HepG2 (cell line): ENCODE measurements around the gene ZNF526. TPM values are rescaled to one million over a fixed set of nuclear protein-coding genes. Genes with fewer than 3 reads are reported as not detected.
A peak's percentile ranks its signal among the peaks of the same experiment; 100 is the strongest.

Experiments
- ATF3 ChIP-seq: sonication (generic); formaldehyde crosslinking; IDR thresholded peaks from 2 replicates; pipeline ENCODE4 v1.4.0; 2020; ENCODE audit warnings: missing genetic modification reagents
- ATF7 ChIP-seq, 2 experiments: fragments of 450-650 bp in 1 of 2; sonication (generic) in 1 of 2; formaldehyde crosslinking in 1 of 2; IDR thresholded peaks; 2 replicates each; pipeline versions ENCODE4 v1.4.0 to v1.6.1; 2016 to 2020; ENCODE audit warnings: antibody characterized with exemption in 1 of 2, mild to moderate bottlenecking in 1 of 2, missing genetic modification reagents in 1 of 2
- CBX1 ChIP-seq: IDR thresholded peaks from one replicate; pipeline ENCODE4 v1.6.1; 2016; ENCODE audit warnings: antibody characterized with exemption, low read depth
- DMAP1 ChIP-seq: IDR thresholded peaks from 2 replicates; pipeline ENCODE4 v1.6.1; 2016
- EHMT2 ChIP-seq: fragments of 200-600 bp; sonication (generic); IDR thresholded peaks from 2 replicates; pipeline ENCODE4 v1.7.0; 2017; ENCODE audit warnings: antibody characterized with exemption, low read depth, low read length, borderline replicate concordance
- FOSL2 ChIP-seq: sonication (generic); formaldehyde crosslinking; IDR thresholded peaks from 2 replicates; pipeline ENCODE4 v1.4.0; 2020; ENCODE audit warnings: missing genetic modification reagents
- FOXM1 ChIP-seq: sonication (generic); formaldehyde crosslinking; IDR thresholded peaks from 2 replicates; pipeline ENCODE4 v1.5.0; 2020; ENCODE audit warnings: missing genetic modification reagents
- FOXO1 ChIP-seq: sonication (generic); formaldehyde crosslinking; IDR thresholded peaks from 2 replicates; pipeline ENCODE4 v1.4.0; 2020; ENCODE audit warnings: missing genetic modification reagents
- GLMP ChIP-seq: sonication (generic); formaldehyde crosslinking; IDR thresholded peaks from 2 replicates; pipeline ENCODE4 v1.9.0; 2021; ENCODE audit warnings: missing genetic modification reagents, mild to moderate bottlenecking, borderline replicate concordance
- HOXA3 ChIP-seq: sonication (generic); formaldehyde crosslinking; IDR thresholded peaks from 2 replicates; pipeline ENCODE4 v1.5.0; 2020; ENCODE audit warnings: missing genetic modification reagents
- JUN ChIP-seq: sonication (generic); formaldehyde crosslinking; IDR thresholded peaks from 2 replicates; pipeline ENCODE4 v1.4.0; 2020; ENCODE audit warnings: mild to moderate bottlenecking, missing genetic modification reagents
- KDM5A ChIP-seq: fragments of 200-600 bp; sonication (generic); IDR thresholded peaks from 2 replicates; pipeline ENCODE4 v1.7.0; 2018; ENCODE audit warnings: antibody characterized with exemption, mild to moderate bottlenecking, low read length, borderline replicate concordance
- RBM39 ChIP-seq: fragments of 200-400 bp; formaldehyde crosslinking; IDR thresholded peaks from one replicate; pipeline ENCODE4 v1.6.1; 2018; ENCODE audit warnings: antibody characterized with exemption, mild to moderate bottlenecking, low read depth, low read length; ENCODE audit not compliant: poor library complexity, severe bottlenecking
- SIN3A ChIP-seq: IDR thresholded peaks from 2 replicates; pipeline ENCODE4 v1.6.1; 2011; ENCODE audit warnings: low read depth, mild to moderate bottlenecking, control low read depth, low read length, borderline replicate concordance
- STAG1 ChIP-seq: sonication (generic); formaldehyde crosslinking; IDR thresholded peaks from 2 replicates; pipeline ENCODE4 v1.4.0; 2020; ENCODE audit warnings: missing genetic modification reagents
- THAP8 ChIP-seq: sonication (generic); formaldehyde crosslinking; IDR thresholded peaks from 2 replicates; pipeline ENCODE4 v1.5.1; 2020; ENCODE audit warnings: missing genetic modification reagents, mild to moderate bottlenecking, borderline replicate concordance
- ZFP90 ChIP-seq: sonication (generic); formaldehyde crosslinking; IDR thresholded peaks from 2 replicates; pipeline ENCODE4 v1.8.0; 2022; ENCODE audit warnings: missing genetic modification reagents, mild to moderate bottlenecking, inconsistent platforms, borderline replicate concordance
- ZNF101 ChIP-seq: sonication (generic); formaldehyde crosslinking; IDR thresholded peaks from 2 replicates; pipeline ENCODE4 v1.4.0; 2020; ENCODE audit warnings: mild to moderate bottlenecking, low read depth, missing genetic modification reagents, borderline replicate concordance
- ZNF292 ChIP-seq: sonication (generic); formaldehyde crosslinking; IDR thresholded peaks from 2 replicates; pipeline ENCODE4 v1.8.1; 2022; ENCODE audit warnings: mild to moderate bottlenecking, low read depth, missing genetic modification reagents, borderline replicate concordance
- ZNF354B ChIP-seq: sonication (generic); formaldehyde crosslinking; IDR thresholded peaks from 2 replicates; pipeline ENCODE4 v1.8.0; 2022; ENCODE audit warnings: mild to moderate bottlenecking, missing genetic modification reagents
- ZNF414 ChIP-seq: sonication (generic); formaldehyde crosslinking; IDR thresholded peaks from 2 replicates; pipeline ENCODE4 v1.5.0; 2020; ENCODE audit warnings: missing genetic modification reagents
- ZNF639 ChIP-seq: conservative IDR thresholded peaks from 2 replicates; pipeline ENCODE4 v1.6.1; 2018; ENCODE audit warnings: missing genetic modification reagents
- ZNF674 ChIP-seq: sonication (generic); formaldehyde crosslinking; IDR thresholded peaks from 2 replicates; pipeline ENCODE4 v1.5.0; 2020; ENCODE audit warnings: low read depth, mild to moderate bottlenecking, missing genetic modification reagents
- ZNF740 ChIP-seq: sonication (generic); formaldehyde crosslinking; IDR thresholded peaks from 2 replicates; pipeline ENCODE4 v1.4.0; 2020; ENCODE audit warnings: missing genetic modification reagents
- ZNF75D ChIP-seq: sonication (generic); formaldehyde crosslinking; IDR thresholded peaks from 2 replicates; pipeline ENCODE4 v1.8.1; 2023; ENCODE audit warnings: missing genetic modification reagents, mild to moderate bottlenecking, borderline replicate concordance
- ZNF773 ChIP-seq: sonication (generic); formaldehyde crosslinking; IDR thresholded peaks from 2 replicates; pipeline ENCODE4 v1.4.0; 2020; ENCODE audit warnings: missing genetic modification reagents, borderline replicate concordance
- polyA plus RNA-seq, 8 experiments: library from polyadenylated mRNA; depleted of rRNA in 3 of 8; stranded (reverse) in 7 of 8; unstranded in 1 of 8; fragments of >200 nt; fragmentation: Illumina TruSeq in 4 of 8; extraction: Trizol in 4 of 8; gene quantifications; 2 replicates each; pipeline versions ENCODE4 v1.2.1 to v1.2.3, GENCODE V29; 2011 to 2016; ENCODE audit warnings: low read depth in 4 of 8, missing spikeins in 1 of 8, mixed read lengths in 1 of 8; ENCODE audit not compliant: insufficient read depth in 1 of 8
- total RNA-seq, 5 experiments: library from RNA; depleted of rRNA; stranded (reverse); fragments of >200 nt; fragmentation: Illumina TruSeq; extraction: Trizol; gene quantifications; 2 replicates each; pipeline ENCODE4 v1.2.3, GENCODE V29; 2016; ENCODE audit warnings: low read depth in 1 of 5

ZNF526 gene
- total and polyA plus RNA-seq, 2 of the 13 experiments (the other 11 are each of a cell fraction or from before 2014, with no cell fraction given): 3.3 to 8.4 TPM

GRCh38 chr19:42268142-42268703, 48.1 kb downstream of the ZNF526 start (continued):
- peak; percentile 67; the same call in 1 of the 2 replicates for TF ChIP-seq ZNF639 (CRISPR knock-in tag)
- TF ChIP-seq CBX1: peak; percentile 51
- TF ChIP-seq ATF3 (CRISPR knock-in tag): peak; percentile 64; the same call in 1 of the 2 replicates
- TF ChIP-seq EHMT2: no peak
- no peak for TF ChIP-seq ZNF740 (CRISPR knock-in tag)
- peak; percentile 44; the same call in 1 of the 2 replicates for TF ChIP-seq ZFP90
- TF ChIP-seq DMAP1 (CRISPR knock-in tag): peak; percentile 42; the same call in 1 of the 2 replicates
- 0 out of 2 replicates have a peak, but pooled peaks have one; percentile 49 for TF ChIP-seq ZNF414 (CRISPR knock-in tag)
- TF ChIP-seq ZNF354B: no peak
- TF ChIP-seq SIN3A: peak; percentile 73; the same call in 1 of the 2 replicates
- TF ChIP-seq KDM5A: peak; percentile 75; the same call in 1 of the 2 replicates
- TF ChIP-seq FOXM1: no peak
- peak; percentile 8; the same call in 1 of the 2 replicates for TF ChIP-seq FOXO1 (CRISPR knock-in tag)
- TF ChIP-seq ATF7 (IDR thresholded peaks at IDR 0.05): peak; percentile 99
- peak; percentile 100 for TF ChIP-seq ATF7 (CRISPR knock-in tag; IDR thresholded peaks at IDR 0.05)
- TF ChIP-seq ZNF75D (CRISPR knock-in tag): no peak
- no peak for TF ChIP-seq ZNF674 (CRISPR knock-in tag)
- no peak for TF ChIP-seq ZNF101 (CRISPR knock-in tag)
- TF ChIP-seq ZNF292 (CRISPR knock-in tag): no peak
- TF ChIP-seq STAG1: no peak
- TF ChIP-seq GLMP: no peak
- TF ChIP-seq FOSL2 (CRISPR knock-in tag): peak; percentile 71
- peak; percentile 98 for TF ChIP-seq JUN (CRISPR knock-in tag)
- TF ChIP-seq HOXA3 (CRISPR knock-in tag): peak; percentile 78; the same call in 1 of the 2 replicates
- no peak for TF ChIP-seq RBM39
- TF ChIP-seq THAP8 (CRISPR knock-in tag): no peak
- 0 out of 2 replicates have a peak, but pooled peaks have one; percentile 67 for TF ChIP-seq ZNF773 (CRISPR knock-in tag)
